Liver (tissue), 9 donors: ENCODE measurements around the gene SPSB1. TPM values are rescaled to one million over a fixed set of nuclear protein-coding genes. Genes with fewer than 3 reads are reported as not detected.

ENCODE experiments used
- DNase-seq: peaks from one replicate; pipeline ENCODE4 v3.0.0-alpha.2; 2017; ENCODE audit warnings: low spot score
- H3K27ac ChIP-seq, 2 donors: one replicate each; pipeline ENCODE4 v1.7.0; 2013; ENCODE audit warnings: inconsistent platforms in 2 of 2, low read length in 2 of 2, control low read depth in 1 of 2, low read depth in 1 of 2, mild to moderate bottlenecking in 1 of 2
- H3K27me3 ChIP-seq, 4 donors: one replicate each; pipeline versions ENCODE4 v1.6.1 to v1.7.0; 2013; ENCODE audit warnings: low read length in 3 of 4, inconsistent platforms in 1 of 4, mild to moderate bottlenecking in 1 of 4, moderate library complexity in 1 of 4; ENCODE audit not compliant: control insufficient read depth in 4 of 4, insufficient read depth in 4 of 4
- H3K36me3 ChIP-seq, 4 donors: one replicate each; pipeline versions ENCODE4 v1.6.1 to v1.7.0; 2013; ENCODE audit warnings: low read length in 3 of 4, mild to moderate bottlenecking in 3 of 4, low read depth in 1 of 4, moderate library complexity in 1 of 4; ENCODE audit not compliant: control insufficient read depth in 4 of 4, insufficient read depth in 3 of 4
- H3K4me1 ChIP-seq, 4 donors: one replicate each; pipeline versions ENCODE4 v1.6.1 to v1.7.0; 2013; ENCODE audit warnings: low read length in 3 of 4, mild to moderate bottlenecking in 3 of 4, moderate library complexity in 1 of 4; ENCODE audit not compliant: control insufficient read depth in 4 of 4, insufficient read depth in 4 of 4
- H3K4me3 ChIP-seq, 3 donors: one replicate each; pipeline versions ENCODE4 v1.6.1 to v1.7.0; 2013; ENCODE audit warnings: low read length in 3 of 3, control low read depth in 1 of 3, low read depth in 1 of 3, mild to moderate bottlenecking in 1 of 3
- H3K9ac ChIP-seq, 2 donors: one replicate each; pipeline ENCODE4 v1.7.0; 2013; ENCODE audit warnings: low read length in 2 of 2, mild to moderate bottlenecking in 2 of 2, moderate library complexity in 2 of 2, control low read depth in 1 of 2, low read depth in 1 of 2
- H3K9me3 ChIP-seq, 4 donors: one replicate each; pipeline versions ENCODE4 v1.6.1 to v1.7.0; 2013; ENCODE audit warnings: low read length in 3 of 4; ENCODE audit not compliant: control insufficient read depth in 4 of 4
- ATF3 ChIP-seq: IDR thresholded peaks from 2 replicates; pipeline ENCODE4 v1.6.1; 2016; ENCODE audit warnings: antibody characterized with exemption
- EGR1 ChIP-seq, 2 donors: IDR thresholded peaks; 2 replicates each; pipeline ENCODE4 v1.6.1; 2016 to 2018; ENCODE audit warnings: antibody characterized with exemption in 2 of 2, low read depth in 2 of 2
- FOXA1 ChIP-seq: IDR thresholded peaks from 2 replicates; pipeline ENCODE4 v1.6.1; 2016; ENCODE audit warnings: antibody characterized with exemption
- FOXA2 ChIP-seq: IDR thresholded peaks from 2 replicates; pipeline ENCODE4 v1.6.1; 2016; ENCODE audit warnings: antibody characterized with exemption
- HNF4A ChIP-seq, 2 donors: conservative IDR thresholded peaks; 2 replicates each; pipeline ENCODE4 v1.6.1; 2016; ENCODE audit warnings: antibody characterized with exemption in 2 of 2, mild to moderate bottlenecking in 2 of 2
- HNF4G ChIP-seq: IDR thresholded peaks from 2 replicates; pipeline ENCODE4 v1.6.1; 2016; ENCODE audit warnings: antibody characterized with exemption
- JUND ChIP-seq, 2 donors: IDR thresholded peaks; 2 replicates each; pipeline ENCODE4 v1.6.1; 2016; ENCODE audit warnings: antibody characterized with exemption in 2 of 2
- RAD21 ChIP-seq, 2 donors: IDR thresholded peaks; 2 replicates each; pipeline ENCODE4 v1.6.1; 2016; ENCODE audit warnings: antibody characterized with exemption in 2 of 2, mild to moderate bottlenecking in 2 of 2
- RXRA ChIP-seq, 2 donors: IDR thresholded peaks; 2 replicates each; pipeline ENCODE4 v1.6.1; 2017 to 2018; ENCODE audit warnings: antibody characterized with exemption in 2 of 2, mild to moderate bottlenecking in 1 of 2
- SP1 ChIP-seq: IDR thresholded peaks from 2 replicates; pipeline ENCODE4 v1.6.1; 2018; ENCODE audit warnings: antibody characterized with exemption, mild to moderate bottlenecking
- TAF1 ChIP-seq: conservative IDR thresholded peaks from 2 replicates; pipeline ENCODE4 v1.6.1; 2016; ENCODE audit warnings: antibody characterized with exemption, mild to moderate bottlenecking
- ZBTB33 ChIP-seq: IDR thresholded peaks from 2 replicates; pipeline ENCODE4 v1.6.1; 2016; ENCODE audit warnings: antibody characterized with exemption
- WGBS: extraction: QIAGEN DNeasy Blood & Tissue Kit; methylation state at CpG from one replicate; pipeline ENCODE4 v1.1.7; 2013; 5-methylcytosine and 5-hydroxymethylcytosine counted together
- polyA plus RNA-seq, 2 donors: library from polyadenylated mRNA; stranded (reverse) in 1 of 2; unstranded in 1 of 2; fragments of 200-250 nt in 1 of 2; fragments of >200 nt in 1 of 2; fragmentation: Nextera tagmentation in 1 of 2; extraction: Ambion mirVana in 1 of 2; gene quantifications; one replicate each; pipeline versions ENCODE4 v1.2.1 to v1.2.3, GENCODE V29; 2013 to 2015
- total RNA-seq, 2 donors: library from RNA; depleted of rRNA; stranded (reverse); fragments of >200 nt; gene quantifications; one replicate each; pipeline ENCODE4 v1.2.3, GENCODE V29; 2014
- TF ChIP-seq, protein P1 (sequence below): IDR thresholded peaks from 2 replicates; pipeline ENCODE4 v1.6.1; 2016; ENCODE audit warnings: antibody characterized with exemption, mild to moderate bottlenecking
- TF ChIP-seq, protein P2 (sequence below): IDR thresholded peaks from 2 replicates; pipeline ENCODE4 v1.6.1; 2016; ENCODE audit warnings: antibody characterized with exemption
- donor health status: healthy.
- donor health status: healthy.
- donor health status: healthy.
- donor health status: healthy.
- donor health status: healthy.

Gene SPSB1
- total and polyA plus RNA-seq, 4 donors, result 4.1 to 22.6 (median 14.8) TPM

- WGBS, result 77% methylated on average over 12 of the region's 12 CpGs
- H3K4me3 ChIP-seq, result no peak overlapping the region
- no peaks in the 10 kb centered on the region for H3K27me3 ChIP-seq
- peaks cover 0 to under 1% (median 0%) of the 10 kb centered on the region in 4 donors for H3K9me3 ChIP-seq
- TF ChIP-seq FOXA2 (no peak), SP1 (no peak), FOXA1 (no peak), HNF4A (conservative IDR thresholded peaks at IDR 0.05) (no peak), HNF4G (no peak), RXRA (IDR thresholded peaks at IDR 0.05) (no peak), JUND (IDR thresholded peaks at IDR 0.05) (no peak), ATF3 (no peak)
- TF ChIP-seq, protein P1, sequence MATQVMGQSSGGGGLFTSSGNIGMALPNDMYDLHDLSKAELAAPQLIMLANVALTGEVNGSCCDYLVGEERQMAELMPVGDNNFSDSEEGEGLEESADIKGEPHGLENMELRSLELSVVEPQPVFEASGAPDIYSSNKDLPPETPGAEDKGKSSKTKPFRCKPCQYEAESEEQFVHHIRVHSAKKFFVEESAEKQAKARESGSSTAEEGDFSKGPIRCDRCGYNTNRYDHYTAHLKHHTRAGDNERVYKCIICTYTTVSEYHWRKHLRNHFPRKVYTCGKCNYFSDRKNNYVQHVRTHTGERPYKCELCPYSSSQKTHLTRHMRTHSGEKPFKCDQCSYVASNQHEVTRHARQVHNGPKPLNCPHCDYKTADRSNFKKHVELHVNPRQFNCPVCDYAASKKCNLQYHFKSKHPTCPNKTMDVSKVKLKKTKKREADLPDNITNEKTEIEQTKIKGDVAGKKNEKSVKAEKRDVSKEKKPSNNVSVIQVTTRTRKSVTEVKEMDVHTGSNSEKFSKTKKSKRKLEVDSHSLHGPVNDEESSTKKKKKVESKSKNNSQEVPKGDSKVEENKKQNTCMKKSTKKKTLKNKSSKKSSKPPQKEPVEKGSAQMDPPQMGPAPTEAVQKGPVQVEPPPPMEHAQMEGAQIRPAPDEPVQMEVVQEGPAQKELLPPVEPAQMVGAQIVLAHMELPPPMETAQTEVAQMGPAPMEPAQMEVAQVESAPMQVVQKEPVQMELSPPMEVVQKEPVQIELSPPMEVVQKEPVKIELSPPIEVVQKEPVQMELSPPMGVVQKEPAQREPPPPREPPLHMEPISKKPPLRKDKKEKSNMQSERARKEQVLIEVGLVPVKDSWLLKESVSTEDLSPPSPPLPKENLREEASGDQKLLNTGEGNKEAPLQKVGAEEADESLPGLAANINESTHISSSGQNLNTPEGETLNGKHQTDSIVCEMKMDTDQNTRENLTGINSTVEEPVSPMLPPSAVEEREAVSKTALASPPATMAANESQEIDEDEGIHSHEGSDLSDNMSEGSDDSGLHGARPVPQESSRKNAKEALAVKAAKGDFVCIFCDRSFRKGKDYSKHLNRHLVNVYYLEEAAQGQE, result no peak
- no peaks in the 10 kb centered on the region for H3K36me3 ChIP-seq
- H3K27ac ChIP-seq, result no peak overlapping the region
- no peak overlapping the region for H3K9ac ChIP-seq
- no peaks in the 10 kb centered on the region for H3K4me1 ChIP-seq
- no peak for DNase-seq
These were observed 10.6 kb upstream of the SPSB1 start for GRCh38 chr1:9281908-9282695.

DNA sequence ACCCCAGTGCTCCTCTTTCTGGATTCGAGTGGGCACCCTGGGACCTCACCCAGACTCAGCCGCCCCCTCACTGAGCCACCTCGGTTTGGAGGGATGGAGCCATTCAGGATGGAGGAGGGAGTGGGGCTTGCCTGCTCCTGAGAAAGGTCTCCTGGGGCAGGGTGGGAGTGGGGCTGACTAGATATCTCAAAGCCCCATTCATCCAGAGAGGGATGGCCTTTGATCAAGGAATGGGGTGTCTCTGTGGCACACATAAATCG lies 10.1 kb upstream of the SPSB1 start:
- no peak overlapping the region for H3K9ac ChIP-seq
- DNase-seq, result no peak
- no peak overlapping the region for H3K27ac ChIP-seq
- H3K36me3 ChIP-seq, result no peaks in the 10 kb centered on the region
- H3K4me1 ChIP-seq, result no peaks in the 10 kb centered on the region
- TF ChIP-seq FOXA1 (no peak), FOXA2 (no peak)
- TF ChIP-seq, protein P2, sequence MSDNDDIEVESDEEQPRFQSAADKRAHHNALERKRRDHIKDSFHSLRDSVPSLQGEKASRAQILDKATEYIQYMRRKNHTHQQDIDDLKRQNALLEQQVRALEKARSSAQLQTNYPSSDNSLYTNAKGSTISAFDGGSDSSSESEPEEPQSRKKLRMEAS, result no peak
- H3K27me3 ChIP-seq, result no peaks in the 10 kb centered on the region
- H3K4me3 ChIP-seq, result no peak overlapping the region
- peaks cover 0 to 3% (median 0%) of the 10 kb centered on the region in 4 donors for H3K9me3 ChIP-seq
- WGBS, result 67% methylated on average over 4 of the region's 4 CpGs

DNA sequence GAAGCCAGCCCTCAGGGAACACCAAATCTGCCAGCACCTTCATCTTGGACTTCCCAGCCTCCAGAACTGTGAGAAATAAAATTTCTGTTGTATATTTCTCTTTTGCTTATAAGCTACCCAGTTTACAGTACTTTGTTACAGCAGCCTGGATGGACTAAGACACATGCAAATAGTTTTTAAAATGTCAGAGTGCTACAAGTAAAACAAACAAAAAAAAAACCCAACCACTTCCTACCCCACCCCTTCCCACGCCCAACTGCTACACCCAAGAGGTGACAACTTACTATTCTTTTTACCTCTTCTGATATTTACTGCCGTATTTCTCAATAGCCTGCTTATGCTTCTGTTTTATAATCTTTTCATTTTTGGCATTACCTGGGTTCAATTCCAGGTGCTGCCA lies 8.6 kb upstream of the SPSB1 start:
- no peak for DNase-seq
- Histone ChIP-seq H3K4me1 (no peaks in the 10 kb centered on the region), H3K36me3 (no peaks in the 10 kb centered on the region), H3K27me3 (no peaks in the 10 kb centered on the region), H3K27ac (no peak overlapping the region), H3K9ac (no peak overlapping the region), H3K9me3 (peaks cover 3 to 5% (median 4%) of the 10 kb centered on the region in 4 donors), H3K4me3 (no peak overlapping the region)
- WGBS, result 81% methylated on average over 2 of the region's 2 CpGs
- TF ChIP-seq SP1 (no peak), EGR1 (IDR thresholded peaks at IDR 0.05; ENCODE audit: low read depth in 2 of 2) (no peak), FOXA2 (no peak), ZBTB33 (no peak), TAF1 (no peak), RAD21 (IDR thresholded peaks at IDR 0.05) (no peak), HNF4G (no peak), ATF3 (no peak), FOXA1 (no peak), HNF4A (conservative IDR thresholded peaks at IDR 0.05) (no peak)
- TF ChIP-seq, protein P1, result no peak
- TF ChIP-seq, protein P2, result no peak
